Mesothelial cell of epicardium (in vitro differentiated cells): Measurements from ENCODE around the gene OTUB1. TPM values are rescaled to one million over a fixed set of nuclear protein-coding genes. Genes with fewer than 3 reads are reported as not detected.
"Not testable (repeated sequence)": the region's sequence is repeated elsewhere in the genome, so short reads cannot be mapped to it uniquely, and the experiment has no call there.

Experiments
- DNase-seq, 2 experiments: peaks; one replicate each; pipeline ENCODE4 v3.0.0; 2021; ENCODE audit warnings: low spot score in 2 of 2; ENCODE audit not compliant: unreplicated experiment in 2 of 2
- H3K27ac Mint-ChIP-seq: 2 replicates; pipeline ENCODE4 v1.8.0; 2021; ENCODE audit warnings: mixed read lengths
- H3K27me3 Mint-ChIP-seq: 2 replicates; pipeline ENCODE4 v1.8.0; 2021; ENCODE audit warnings: low read depth, mixed read lengths
- H3K36me3 Mint-ChIP-seq: 2 replicates; pipeline ENCODE4 v1.8.0; 2021; ENCODE audit warnings: mixed read lengths
- H3K4me1 Mint-ChIP-seq: 2 replicates; pipeline ENCODE4 v1.8.0; 2021; ENCODE audit warnings: mixed read lengths
- H3K4me3 Mint-ChIP-seq: 2 replicates; pipeline ENCODE4 v1.8.0; 2021; ENCODE audit warnings: mild to moderate bottlenecking, moderate library complexity, mixed read lengths
- H3K9me3 Mint-ChIP-seq: 2 replicates; pipeline ENCODE4 v1.8.0; 2021; ENCODE audit warnings: mixed read lengths
- total RNA-seq: library from RNA; stranded (reverse); gene quantifications from 3 replicates; pipeline ENCODE4 v1.2.1, GENCODE V29; 2021
- TF ChIP-seq, protein P1 (sequence below): fragments of 200-600 bp; sonication (generic); IDR thresholded peaks from one replicate; pipeline ENCODE4 v1.5.0; 2021; ENCODE audit warnings: antibody characterized with exemption; ENCODE audit not compliant: unreplicated experiment

OTUB1 gene
- total RNA-seq, 1 donor from 2014 or later: 99.7 TPM

GRCh38 chr11:63952570-63952969 is 33.7 kb upstream of the OTUB1 start:
- Mint-ChIP-seq H3K4me3 (no peak overlapping the region), H3K9me3 (no peaks in the 10 kb centered on the region), H3K36me3 (peaks cover 22% of the 10 kb centered on the region), H3K4me1 (no peaks in the 10 kb centered on the region), H3K27ac (no peak overlapping the region), H3K27me3 (no peaks in the 10 kb centered on the region)
- DNase-seq: no peak
- TF ChIP-seq, protein P1, sequence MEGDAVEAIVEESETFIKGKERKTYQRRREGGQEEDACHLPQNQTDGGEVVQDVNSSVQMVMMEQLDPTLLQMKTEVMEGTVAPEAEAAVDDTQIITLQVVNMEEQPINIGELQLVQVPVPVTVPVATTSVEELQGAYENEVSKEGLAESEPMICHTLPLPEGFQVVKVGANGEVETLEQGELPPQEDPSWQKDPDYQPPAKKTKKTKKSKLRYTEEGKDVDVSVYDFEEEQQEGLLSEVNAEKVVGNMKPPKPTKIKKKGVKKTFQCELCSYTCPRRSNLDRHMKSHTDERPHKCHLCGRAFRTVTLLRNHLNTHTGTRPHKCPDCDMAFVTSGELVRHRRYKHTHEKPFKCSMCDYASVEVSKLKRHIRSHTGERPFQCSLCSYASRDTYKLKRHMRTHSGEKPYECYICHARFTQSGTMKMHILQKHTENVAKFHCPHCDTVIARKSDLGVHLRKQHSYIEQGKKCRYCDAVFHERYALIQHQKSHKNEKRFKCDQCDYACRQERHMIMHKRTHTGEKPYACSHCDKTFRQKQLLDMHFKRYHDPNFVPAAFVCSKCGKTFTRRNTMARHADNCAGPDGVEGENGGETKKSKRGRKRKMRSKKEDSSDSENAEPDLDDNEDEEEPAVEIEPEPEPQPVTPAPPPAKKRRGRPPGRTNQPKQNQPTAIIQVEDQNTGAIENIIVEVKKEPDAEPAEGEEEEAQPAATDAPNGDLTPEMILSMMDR: no peak

GRCh38 chr11:63958008-63958407 is 28.2 kb upstream of the OTUB1 start:
- H3K27ac Mint-ChIP-seq: no peak overlapping the region
- H3K36me3 Mint-ChIP-seq: peaks cover 11% of the 10 kb centered on the region

GRCh38 chr11:63961608-63962412 is 24.4 kb upstream of the OTUB1 start:
- Mint-ChIP-seq H3K9me3 (no peaks in the 10 kb centered on the region), H3K36me3 (no peaks in the 10 kb centered on the region), H3K27me3 (no peaks in the 10 kb centered on the region), H3K4me3 (no peak overlapping the region), H3K4me1 (peaks cover 5% of the 10 kb centered on the region), H3K27ac (no peak overlapping the region)
- TF ChIP-seq, protein P1: no peak
- no peak for DNase-seq

More at GRCh38 chr11:63958008-63958407, 28.2 kb upstream of the OTUB1 start:
- TF ChIP-seq, protein P1: no peak
- H3K4me3 Mint-ChIP-seq: no peak overlapping the region
- H3K4me1 Mint-ChIP-seq: peaks cover 5% of the 10 kb centered on the region
- no peaks in the 10 kb centered on the region for H3K9me3 Mint-ChIP-seq
- H3K27me3 Mint-ChIP-seq: no peaks in the 10 kb centered on the region
- no peak for DNase-seq

- not testable (repeated sequence) for H3K27ac Mint-ChIP-seq, H3K4me1 Mint-ChIP-seq, H3K9me3 Mint-ChIP-seq, H3K4me3 Mint-ChIP-seq, DNase-seq, H3K36me3 Mint-ChIP-seq, H3K27me3 Mint-ChIP-seq
Observed at GRCh38 chr11:63963895-63964294, 22.3 kb upstream of the OTUB1 start.

DNA sequence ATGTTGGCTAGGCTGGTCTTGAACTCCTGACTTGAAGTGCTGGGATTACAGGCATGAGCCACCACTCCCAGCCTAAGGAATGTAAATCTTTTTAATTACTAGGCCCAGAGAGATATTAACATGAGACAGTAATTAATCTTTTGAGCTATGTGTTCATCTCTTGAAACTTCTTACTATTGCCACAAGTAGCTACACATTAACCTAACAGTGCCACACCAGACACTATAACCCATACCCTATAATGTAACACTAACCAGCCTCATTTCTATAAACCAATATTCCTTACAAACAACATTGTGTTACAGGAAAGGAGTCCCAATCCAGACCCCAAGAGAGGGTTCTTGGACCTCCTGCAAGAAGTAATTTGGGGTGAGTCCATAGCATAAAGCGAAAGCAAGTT is 19.8 kb upstream of the OTUB1 start:
- H3K4me1 Mint-ChIP-seq: peaks cover 5% of the 10 kb centered on the region
- peaks cover 7% of the 10 kb centered on the region for H3K27me3 Mint-ChIP-seq
- H3K36me3 Mint-ChIP-seq: no peaks in the 10 kb centered on the region
- no peak overlapping the region for H3K27ac Mint-ChIP-seq
- no peaks in the 10 kb centered on the region for H3K9me3 Mint-ChIP-seq
- TF ChIP-seq, protein P1: no peak
- no peak overlapping the region for H3K4me3 Mint-ChIP-seq
- DNase-seq: no peak

- Mint-ChIP-seq H3K27me3 (peaks cover 7% of the 10 kb centered on the region), H3K4me1 (peaks cover 1% of the 10 kb centered on the region), H3K27ac (no peak overlapping the region), H3K36me3 (no peaks in the 10 kb centered on the region), H3K4me3 (no peak overlapping the region), H3K9me3 (no peaks in the 10 kb centered on the region)
- no peak for DNase-seq
- TF ChIP-seq, protein P1: no peak
Observed at GRCh38 chr11:63969461-63969860, 16.8 kb upstream of the OTUB1 start.
